K562 (cell line): ENCODE measurements around the gene EID2. TPM values are rescaled to one million over a fixed set of nuclear protein-coding genes. Genes with fewer than 3 reads are reported as not detected.
A peak's percentile ranks its signal among the peaks of the same experiment; 100 is the strongest.

Experiments
- BRD4 ChIP-seq: fragments of 200-600 bp; sonication (generic); IDR thresholded peaks from 2 replicates; pipeline ENCODE4 v1.6.1; 2017; ENCODE audit warnings: inconsistent platforms
- CEBPG ChIP-seq, 3 experiments: fragments of 200-800 bp in 1 of 3; sonication (Bioruptor generic) in 1 of 3; sonication (generic) in 1 of 3; formaldehyde crosslinking in 1 of 3; IDR thresholded peaks in 2 of 3; conservative IDR thresholded peaks in 1 of 3; 2 replicates each; pipeline versions ENCODE4 v1.6.1 to v1.8.0; 2016 to 2022; ENCODE audit warnings: missing compliant biosample characterization in 2 of 3, missing genetic modification characterization in 2 of 3, mild to moderate bottlenecking in 1 of 3, missing genetic modification reagents in 1 of 3
- DMBX1 ChIP-seq: fragments of 250-450 bp; sonication (Bioruptor Pico); IDR thresholded peaks from 2 replicates; pipeline ENCODE4 v1.8.0; 2022; ENCODE audit warnings: inconsistent platforms, mild to moderate bottlenecking, moderate library complexity, borderline replicate concordance
- E2F1 ChIP-seq: sonication (generic); formaldehyde crosslinking; IDR thresholded peaks from 2 replicates; pipeline ENCODE4 v1.8.1; 2023; ENCODE audit warnings: mild to moderate bottlenecking, missing genetic modification reagents, moderate library complexity
- IRF9 ChIP-seq: fragments of 450-650 bp; IDR thresholded peaks from 2 replicates; pipeline ENCODE4 v1.6.1; 2016; ENCODE audit warnings: missing biosample characterization, missing genetic modification characterization
- KDM2B ChIP-seq: fragments of 250-450 bp; sonication (Bioruptor Pico); IDR thresholded peaks from 2 replicates; pipeline ENCODE4 v1.8.0; 2021; ENCODE audit warnings: mild to moderate bottlenecking, moderate library complexity
- MAFG ChIP-seq: fragments of 450-650 bp; conservative IDR thresholded peaks from 2 replicates; pipeline ENCODE4 v1.6.1; 2016; ENCODE audit warnings: missing genetic modification characterization, missing compliant biosample characterization
- MCM2 ChIP-seq: fragments of 450-650 bp; IDR thresholded peaks from 2 replicates; pipeline ENCODE4 v1.6.1; 2017; ENCODE audit warnings: low read depth, mild to moderate bottlenecking
- MTA1 ChIP-seq: fragments of 450-650 bp; IDR thresholded peaks from 2 replicates; pipeline ENCODE4 v1.6.1; 2017; ENCODE audit warnings: borderline replicate concordance
- PHF8 ChIP-seq: fragments of 200-600 bp; sonication (generic); IDR thresholded peaks from 2 replicates; pipeline ENCODE4 v1.6.1; 2012; ENCODE audit warnings: mixed run types, mild to moderate bottlenecking, inconsistent platforms, low read length, moderate library complexity, borderline replicate concordance
- SFPQ ChIP-seq: fragments of 200-400 bp; formaldehyde crosslinking; IDR thresholded peaks from 2 replicates; pipeline ENCODE4 v1.6.1; 2017; ENCODE audit warnings: mild to moderate bottlenecking, low read depth, low read length, moderate library complexity
- STAT5A ChIP-seq: IDR thresholded peaks from 2 replicates; pipeline ENCODE4 v1.6.1; 2012; ENCODE audit warnings: low read length, inconsistent platforms, borderline replicate concordance
- TFAP4 ChIP-seq: sonication (generic); formaldehyde crosslinking; IDR thresholded peaks from 2 replicates; pipeline ENCODE4 v1.8.0; 2022; ENCODE audit warnings: missing genetic modification reagents, mild to moderate bottlenecking, moderate library complexity, borderline replicate concordance
- ZC3H11A ChIP-seq: IDR thresholded peaks from 2 replicates; pipeline ENCODE4 v1.6.1; 2012; ENCODE audit warnings: low read depth, low read length, improper control_type of control experiment
- ZNF609 ChIP-seq: sonication (generic); formaldehyde crosslinking; IDR thresholded peaks from 2 replicates; pipeline ENCODE4 v1.8.1; 2023; ENCODE audit warnings: missing genetic modification reagents, mild to moderate bottlenecking, borderline replicate concordance
- polyA plus RNA-seq, 8 experiments: library from polyadenylated mRNA; depleted of rRNA in 4 of 8; stranded (reverse) in 5 of 8; unstranded in 3 of 8; fragments of >200 nt; fragmentation: Nextera tagmentation in 2 of 8; fragmentation: Illumina TruSeq in 1 of 8; extraction: Ambion mirVana in 2 of 8; extraction: Trizol in 1 of 8; gene quantifications; 2 replicates each; pipeline versions ENCODE4 v1.2.1 to v1.2.3, GENCODE V29; 2011 to 2014; ENCODE audit warnings: inconsistent platforms in 1 of 8, missing spikeins in 1 of 8
- total RNA-seq, 7 experiments: library from RNA; depleted of rRNA in 6 of 7; stranded (reverse); fragments of >200 nt in 6 of 7; fragmentation: Illumina TruSeq in 2 of 7; extraction: Trizol in 2 of 7; gene quantifications; 2 replicates each; pipeline versions ENCODE4 v1.2.1 to v1.2.3, GENCODE V29; 2011 to 2021; ENCODE audit warnings: low replicate concordance in 1 of 7

EID2 gene
- total and polyA plus RNA-seq, 9 of the 15 experiments (the other 6 are each of a cell fraction or from before 2014, with no cell fraction given), result 2.5 to 18.5 (median 11.3) TPM

- TF ChIP-seq DMBX1 (CRISPR knock-in tag) (peak; percentile 19; the same call in 1 of the 2 replicates), IRF9 (tag) (no peak), SFPQ (no peak), MCM2 (no peak), ZNF609 (CRISPR knock-in tag) (no peak), BRD4 (no peak), STAT5A (no peak), KDM2B (CRISPR knock-in tag) (0 out of 2 replicates have a peak, but pooled peaks have one; percentile 58), CEBPG (CRISPR knock-in tag; IDR thresholded peaks at IDR 0.05) (no peak), CEBPG (tag; conservative IDR thresholded peaks at IDR 0.05 in 1 of 2, IDR thresholded peaks at IDR 0.05 in 1 of 2) (no peak), ZC3H11A (no peak), TFAP4 (CRISPR knock-in tag) (peak; percentile 39; the same call in 1 of the 2 replicates), E2F1 (CRISPR knock-in tag) (0 out of 2 replicates have a peak, but pooled peaks have one; percentile 74), MTA1 (no peak), PHF8 (peak; percentile 94; the same call in 1 of the 2 replicates), MAFG (tag) (no peak)
Measured at GRCh38 chr19:39539518-39540332, at the start of gene EID2 (continued).
